ENCODE measurements around the gene UHMK1.
"Not testable (repeated sequence)": the region's sequence is repeated elsewhere in the genome, so short reads cannot be mapped to it uniquely, and the experiment has no call there.

The UHMK1 gene, protein sequence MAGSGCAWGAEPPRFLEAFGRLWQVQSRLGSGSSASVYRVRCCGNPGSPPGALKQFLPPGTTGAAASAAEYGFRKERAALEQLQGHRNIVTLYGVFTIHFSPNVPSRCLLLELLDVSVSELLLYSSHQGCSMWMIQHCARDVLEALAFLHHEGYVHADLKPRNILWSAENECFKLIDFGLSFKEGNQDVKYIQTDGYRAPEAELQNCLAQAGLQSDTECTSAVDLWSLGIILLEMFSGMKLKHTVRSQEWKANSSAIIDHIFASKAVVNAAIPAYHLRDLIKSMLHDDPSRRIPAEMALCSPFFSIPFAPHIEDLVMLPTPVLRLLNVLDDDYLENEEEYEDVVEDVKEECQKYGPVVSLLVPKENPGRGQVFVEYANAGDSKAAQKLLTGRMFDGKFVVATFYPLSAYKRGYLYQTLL

DNA sequence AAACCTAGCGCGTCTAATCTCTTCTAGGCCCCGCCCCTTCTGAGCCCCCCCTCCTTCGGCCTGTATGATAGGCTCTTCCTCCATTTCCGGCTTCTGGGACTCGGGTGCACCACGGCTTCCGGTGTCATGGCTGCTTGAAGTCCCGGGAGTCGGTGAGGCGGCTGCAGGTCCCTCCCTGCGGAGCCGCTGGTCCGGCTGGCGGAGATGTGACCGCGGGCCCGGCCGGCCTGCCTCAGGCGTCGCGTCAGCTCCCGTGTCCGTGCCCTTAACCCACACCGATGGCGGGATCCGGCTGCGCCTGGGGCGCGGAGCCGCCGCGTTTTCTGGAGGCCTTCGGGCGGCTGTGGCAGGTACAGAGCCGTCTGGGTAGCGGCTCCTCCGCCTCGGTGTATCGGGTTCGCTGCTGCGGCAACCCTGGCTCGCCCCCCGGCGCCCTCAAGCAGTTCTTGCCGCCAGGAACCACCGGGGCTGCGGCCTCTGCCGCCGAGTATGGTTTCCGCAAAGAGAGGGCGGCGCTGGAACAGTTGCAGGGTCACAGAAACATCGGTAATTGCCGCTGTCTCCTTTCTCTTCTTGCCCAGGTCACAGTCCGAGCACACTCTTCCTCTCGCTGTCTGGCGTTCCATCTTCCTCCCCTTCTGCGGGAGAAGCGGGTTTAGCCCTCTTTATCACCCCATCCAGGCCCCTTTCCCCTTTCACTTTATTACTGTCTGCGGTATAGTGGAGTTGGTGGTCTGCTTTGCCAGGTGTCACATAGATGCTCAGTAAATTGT lies at the start of gene UHMK1:
Gene UHMK1, plus strand, starts transcription at position 96 of the 773 bp plus-strand sequence. Its CDS starts 183 bp downstream, at position 279.
- peak; percentile 86 for DNase-seq (ENCODE audit: low read depth)

DNA sequence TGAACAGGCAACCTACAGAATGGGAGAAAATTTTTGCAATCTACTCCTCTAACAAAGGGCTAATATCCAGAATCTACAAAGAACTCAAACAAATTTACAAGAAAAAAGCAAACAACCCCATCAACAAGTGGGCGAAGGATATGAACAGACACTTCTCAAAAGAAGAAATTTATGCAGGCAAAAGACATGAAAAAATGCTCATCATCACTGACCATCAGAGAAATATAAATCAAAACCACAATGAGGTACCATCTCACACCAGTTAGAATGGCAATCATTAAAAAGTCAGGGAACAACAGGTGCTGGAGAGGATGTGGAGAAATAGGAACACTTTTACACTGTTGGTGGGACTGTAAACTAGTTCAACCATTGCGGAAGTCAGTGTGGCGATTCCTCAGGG lies 43.3 kb upstream of the UHMK1 start:
- DNase-seq (ENCODE audit: low read depth) = not testable (repeated sequence)

DNA sequence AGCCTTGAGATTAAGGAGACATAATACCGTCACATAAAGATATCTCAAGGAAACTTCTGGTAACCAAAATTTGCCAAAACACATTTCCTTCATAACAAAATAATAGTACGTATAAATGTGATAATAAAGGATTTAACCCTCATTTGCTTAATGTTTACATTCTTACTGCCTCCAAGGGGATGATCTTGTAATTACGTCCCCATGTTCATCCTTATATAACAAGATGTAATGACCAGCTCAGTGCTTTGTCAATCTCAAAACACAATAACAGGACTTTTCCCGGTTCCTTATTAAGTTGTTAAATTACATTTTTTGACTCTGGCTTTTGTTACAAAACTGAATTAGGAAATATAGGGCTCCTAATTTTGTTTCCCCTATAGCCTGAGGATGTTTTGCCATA lies 41.3 kb upstream of the UHMK1 start:
- no peak for DNase-seq (ENCODE audit: low read depth)

DNA sequence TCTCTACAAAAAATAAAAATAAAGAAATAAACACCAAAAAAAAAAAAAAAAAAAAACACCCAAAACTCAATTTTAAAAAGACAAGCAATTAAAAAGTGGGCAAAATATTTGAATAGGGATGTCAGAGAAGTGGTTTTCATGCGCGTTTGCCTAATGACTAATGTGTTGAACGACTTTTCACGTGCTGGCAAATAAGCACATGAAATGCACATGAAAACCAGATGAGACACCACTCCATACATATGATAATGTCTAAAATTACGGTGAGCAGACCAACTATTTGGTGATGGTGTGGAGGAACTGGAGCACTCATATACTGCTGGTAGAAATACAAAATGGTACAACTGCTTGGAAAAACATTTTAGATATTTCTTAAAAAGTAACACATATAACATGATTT lies 39.4 kb upstream of the UHMK1 start:
- DNase-seq (ENCODE audit: low read depth) = no peak

DNA sequence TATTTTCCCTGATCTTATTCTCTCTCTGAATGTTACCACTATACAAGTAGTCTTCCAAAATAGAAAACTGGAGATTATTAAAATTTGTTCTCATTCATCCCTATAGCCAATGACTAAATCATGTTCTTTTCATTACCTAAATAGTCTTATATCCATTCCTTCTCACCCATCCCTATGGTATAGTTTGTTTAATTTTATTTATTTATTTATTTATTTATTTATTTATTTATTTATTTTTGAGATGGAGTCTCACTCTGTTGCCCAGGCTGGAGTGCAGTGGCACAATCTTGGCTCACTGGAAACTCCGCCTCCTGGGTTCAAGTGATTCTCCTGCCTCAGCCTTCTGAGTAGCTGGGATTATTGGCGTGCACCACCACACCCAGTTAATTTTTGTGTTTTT lies 35.2 kb upstream of the UHMK1 start:
- DNase-seq (ENCODE audit: low read depth) = not testable (repeated sequence)

DNA sequence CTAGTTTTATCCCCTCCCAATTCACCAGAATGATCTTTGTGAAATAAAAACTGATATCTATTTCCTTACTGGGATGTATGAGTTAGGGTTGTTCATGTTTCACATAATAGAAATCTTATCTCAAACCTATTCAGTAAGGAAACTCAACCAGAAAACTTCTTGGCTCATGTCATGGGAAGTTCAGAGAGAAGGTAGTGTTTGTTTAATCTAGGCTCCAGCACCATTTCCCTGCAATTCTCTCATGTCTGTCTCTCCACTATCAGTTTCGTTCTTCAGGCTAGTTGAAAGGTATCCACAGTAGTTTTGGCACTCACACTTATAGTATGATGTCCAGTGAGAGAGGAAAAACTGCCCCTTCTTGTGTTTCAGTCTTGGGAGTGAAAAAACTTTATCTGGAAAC lies 34.6 kb upstream of the UHMK1 start:
- no peak for DNase-seq (ENCODE audit: low read depth)

DNA sequence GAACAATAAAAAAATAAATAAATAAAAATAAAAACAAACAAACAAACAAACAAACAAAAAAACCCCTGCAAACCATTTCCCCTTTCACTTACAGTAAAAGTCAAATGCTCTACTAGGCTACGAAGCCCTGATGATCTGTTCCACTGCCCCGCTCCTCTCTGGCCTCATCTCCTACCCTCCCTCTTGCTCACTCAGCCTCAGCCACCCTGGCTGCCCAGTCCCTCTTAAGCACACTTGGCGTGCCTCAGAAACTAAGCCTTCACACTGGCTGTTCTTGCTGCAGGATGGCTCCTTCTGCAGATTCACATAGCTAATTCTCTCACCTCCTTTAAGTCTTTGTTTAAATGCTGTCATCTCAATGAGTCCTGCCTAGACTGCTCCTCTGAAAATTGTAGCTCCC lies 30.8 kb upstream of the UHMK1 start:
- DNase-seq (ENCODE audit: low read depth) = no peak

DNA sequence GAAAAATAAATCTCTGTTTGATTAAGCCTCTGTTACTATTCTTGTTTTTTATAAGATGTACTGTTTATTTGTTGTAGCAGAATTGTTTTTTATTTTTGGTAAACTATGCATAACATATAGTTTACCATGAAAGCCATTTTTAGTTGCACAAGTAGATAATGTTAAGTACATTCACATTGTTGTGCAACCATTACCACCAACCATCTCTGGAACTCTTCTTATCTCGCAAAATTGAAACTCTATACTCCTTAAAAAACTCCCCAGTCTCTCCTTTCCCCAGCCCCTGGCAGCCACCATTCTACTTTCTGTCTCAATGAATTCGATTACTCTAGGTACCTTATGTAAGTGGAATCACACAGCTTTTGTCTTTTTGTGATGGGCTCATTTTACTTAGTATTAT lies 27.4 kb upstream of the UHMK1 start:
- DNase-seq (ENCODE audit: low read depth) = no peak

DNA sequence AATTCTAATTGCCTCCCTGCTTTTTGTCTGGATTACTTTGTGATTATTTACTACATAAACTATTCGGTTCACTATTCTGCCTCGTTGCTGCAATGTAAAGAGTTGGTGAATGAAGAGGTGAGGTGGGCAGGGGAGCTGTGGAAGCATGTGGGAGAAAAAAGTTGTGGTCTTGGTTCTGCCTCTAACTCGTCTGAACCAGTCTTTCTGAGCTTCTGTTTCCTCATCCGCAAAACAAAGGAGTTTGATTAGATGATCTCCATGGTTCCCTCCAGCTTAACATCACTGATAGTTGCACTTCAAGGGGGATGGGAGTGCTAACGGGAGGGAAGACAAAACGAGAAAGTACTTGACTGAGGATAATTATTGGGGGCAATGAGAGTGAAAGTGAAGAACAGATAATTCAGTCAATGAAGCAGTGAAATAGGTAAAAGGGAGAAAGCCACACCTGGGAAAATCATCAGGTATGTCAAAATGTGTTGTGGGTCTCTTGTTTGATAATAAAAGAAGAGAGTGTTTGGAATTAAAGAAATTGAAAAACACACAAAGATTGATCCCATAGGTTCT lies 26.2 kb upstream of the UHMK1 start:
- no peak for DNase-seq (ENCODE audit: low read depth)

DNA sequence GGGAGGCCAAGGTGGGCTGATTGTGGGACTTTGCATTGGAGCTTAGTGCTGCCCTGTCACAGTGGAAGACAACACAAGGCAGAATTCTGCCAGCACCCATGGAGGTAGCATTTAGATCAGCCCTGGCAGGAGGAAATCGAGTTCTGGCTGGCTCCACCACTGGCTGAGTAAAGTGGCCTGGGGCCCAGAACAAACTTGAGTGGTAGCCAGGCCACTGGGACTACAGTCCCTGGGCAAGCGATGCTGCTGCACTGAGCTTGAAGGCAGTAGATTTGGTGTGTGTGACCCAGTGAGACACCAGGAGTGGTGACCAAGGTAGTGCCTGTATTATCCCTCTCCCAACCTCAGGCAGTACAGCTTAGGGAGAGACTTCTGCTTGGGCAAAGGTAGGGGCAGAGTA lies 22.5 kb upstream of the UHMK1 start:
- DNase-seq (ENCODE audit: low read depth) = no peak

DNA sequence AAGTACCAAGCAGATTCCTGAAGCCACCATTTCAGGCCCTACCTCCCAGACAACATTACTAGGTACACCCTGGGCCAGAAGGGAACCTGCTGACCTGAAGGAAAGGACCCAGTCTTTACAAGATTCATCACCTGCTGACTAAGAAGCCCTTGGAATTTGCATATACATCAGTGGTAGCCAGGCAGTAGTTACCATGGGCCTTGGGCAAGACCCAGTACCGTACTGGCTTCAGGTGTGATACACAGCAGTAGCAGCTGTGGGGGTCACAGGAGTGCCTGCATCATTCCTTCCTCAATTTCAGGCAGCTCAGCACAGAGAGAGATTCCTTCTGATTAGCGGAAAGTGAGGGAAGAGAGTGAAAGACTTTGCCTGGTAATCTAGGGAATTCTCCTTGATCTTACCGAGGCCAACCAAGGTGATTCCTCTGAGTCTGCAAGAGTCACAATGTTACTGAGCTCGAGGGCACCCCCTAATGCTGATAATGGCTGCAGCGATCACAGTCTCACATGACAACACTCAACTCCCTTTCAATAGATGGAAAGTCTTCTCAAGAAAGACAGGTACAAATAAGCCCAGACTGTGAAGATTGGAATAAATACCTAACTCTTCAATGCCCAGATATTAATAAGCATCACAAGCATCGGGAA lies 22.0 kb upstream of the UHMK1 start:
- DNase-seq (ENCODE audit: low read depth) = no peak

DNA sequence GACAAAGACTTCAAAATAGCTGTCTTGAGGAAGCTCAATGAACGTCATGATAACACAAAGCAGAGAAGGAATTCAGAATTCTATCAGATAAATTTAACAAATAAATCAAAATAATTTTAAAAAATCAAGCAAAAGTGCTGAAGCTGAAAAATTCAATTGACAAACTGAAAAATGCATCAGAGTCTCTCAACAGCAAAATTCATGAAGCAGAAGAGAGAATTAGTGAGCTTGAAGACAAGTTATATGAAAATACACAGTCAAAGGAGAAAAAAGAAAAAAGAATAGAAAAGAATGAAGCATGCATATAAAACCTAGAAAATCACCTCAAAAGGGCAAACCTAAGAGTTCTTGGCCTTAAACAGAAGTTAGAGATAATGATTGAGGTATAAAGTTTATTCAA lies 21.0 kb upstream of the UHMK1 start:
- DNase-seq (ENCODE audit: low read depth) = no peak

DNA sequence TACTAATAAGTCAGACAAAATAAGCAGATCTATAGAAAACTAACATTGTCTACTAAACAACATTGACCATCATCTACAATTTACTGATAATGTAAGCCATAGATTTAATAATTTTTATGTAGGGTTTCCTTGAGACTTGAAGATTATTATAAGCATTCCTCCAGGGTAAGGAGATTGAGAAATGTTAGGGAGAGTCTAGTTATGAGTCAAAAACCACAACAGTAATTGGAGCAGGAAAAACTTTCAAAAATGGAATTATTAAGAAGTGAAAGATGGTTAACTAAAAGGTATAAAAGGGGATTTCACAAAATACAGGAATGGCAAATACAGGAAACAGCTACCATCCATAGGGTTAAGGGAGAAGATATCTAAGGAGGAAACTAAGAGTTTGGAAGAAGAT lies 12.4 kb upstream of the UHMK1 start:
- DNase-seq (ENCODE audit: low read depth) = no peak

DNA sequence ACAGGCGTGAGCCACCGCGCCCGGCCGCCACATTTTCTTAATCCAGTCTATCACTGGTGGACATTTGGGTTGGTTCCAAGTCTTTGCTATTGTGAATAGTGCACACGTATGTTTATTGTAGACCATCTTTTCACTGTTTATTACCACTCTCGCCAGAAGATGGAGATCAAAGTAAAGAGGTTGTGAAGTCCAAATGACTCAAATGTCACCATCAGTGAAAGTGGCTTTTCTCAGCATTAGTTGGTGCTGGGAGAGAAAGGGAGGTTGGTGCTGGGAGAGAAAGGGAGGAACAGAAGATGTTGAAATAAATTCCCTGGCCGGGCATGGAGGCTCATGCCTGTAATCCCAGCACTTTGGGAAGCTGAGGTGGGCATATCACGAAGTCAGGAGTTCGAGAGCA lies 10.4 kb upstream of the UHMK1 start:
- DNase-seq (ENCODE audit: low read depth) = no peak

DNA sequence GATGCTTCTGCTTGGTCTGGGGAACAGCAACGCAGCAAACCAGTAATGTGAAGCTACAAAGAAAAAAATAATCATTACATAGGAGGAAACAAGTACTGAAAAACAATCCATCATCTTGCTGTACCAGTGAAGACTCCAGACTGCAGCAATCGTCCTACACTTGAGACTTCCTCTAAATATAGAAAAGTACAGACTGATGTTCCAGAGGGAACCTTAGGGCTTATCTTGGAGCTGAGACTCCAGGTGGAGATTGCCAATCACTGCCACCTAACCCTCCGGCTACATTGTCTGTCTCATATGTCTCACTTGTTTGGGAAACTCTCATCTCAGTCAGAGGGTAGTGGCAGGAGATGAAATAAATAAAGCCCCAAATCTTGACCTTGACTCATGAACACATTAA lies 9.4 kb upstream of the UHMK1 start:
- no peak for DNase-seq (ENCODE audit: low read depth)

DNA sequence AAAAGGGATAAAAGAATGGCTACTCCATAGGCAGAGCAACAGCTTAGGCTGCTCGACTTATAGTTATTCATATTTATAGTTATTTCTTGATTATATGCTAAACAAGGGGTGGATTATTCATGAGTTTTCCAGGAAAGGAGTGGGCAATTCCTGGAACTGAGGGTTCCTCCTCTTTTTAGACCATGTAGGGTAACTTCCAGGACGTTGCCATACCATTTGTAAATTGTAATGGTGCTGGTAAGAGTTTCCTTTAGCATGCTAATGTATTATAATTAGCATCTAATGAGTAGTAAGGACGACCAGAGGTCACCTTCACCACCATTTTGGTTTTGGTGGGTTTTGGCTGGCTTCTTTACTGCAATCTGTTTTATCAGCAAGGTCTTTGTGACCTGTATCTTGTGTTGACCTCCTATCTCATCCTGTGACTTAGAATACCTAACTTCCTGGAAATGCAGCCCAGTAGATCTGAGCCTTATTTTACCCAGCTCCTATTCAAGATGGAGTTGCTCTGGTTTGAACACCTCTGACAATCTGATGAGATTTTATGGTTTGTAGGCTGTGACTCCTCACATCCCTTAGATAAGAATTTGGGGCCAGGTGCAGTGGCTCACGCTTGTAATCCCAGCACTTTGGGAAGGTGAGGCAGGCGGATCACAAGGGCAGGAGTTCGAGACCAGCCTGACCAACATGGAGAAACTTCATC lies 1.9 kb upstream of the UHMK1 start:
- DNase-seq (ENCODE audit: low read depth) = not testable (repeated sequence)

DNA sequence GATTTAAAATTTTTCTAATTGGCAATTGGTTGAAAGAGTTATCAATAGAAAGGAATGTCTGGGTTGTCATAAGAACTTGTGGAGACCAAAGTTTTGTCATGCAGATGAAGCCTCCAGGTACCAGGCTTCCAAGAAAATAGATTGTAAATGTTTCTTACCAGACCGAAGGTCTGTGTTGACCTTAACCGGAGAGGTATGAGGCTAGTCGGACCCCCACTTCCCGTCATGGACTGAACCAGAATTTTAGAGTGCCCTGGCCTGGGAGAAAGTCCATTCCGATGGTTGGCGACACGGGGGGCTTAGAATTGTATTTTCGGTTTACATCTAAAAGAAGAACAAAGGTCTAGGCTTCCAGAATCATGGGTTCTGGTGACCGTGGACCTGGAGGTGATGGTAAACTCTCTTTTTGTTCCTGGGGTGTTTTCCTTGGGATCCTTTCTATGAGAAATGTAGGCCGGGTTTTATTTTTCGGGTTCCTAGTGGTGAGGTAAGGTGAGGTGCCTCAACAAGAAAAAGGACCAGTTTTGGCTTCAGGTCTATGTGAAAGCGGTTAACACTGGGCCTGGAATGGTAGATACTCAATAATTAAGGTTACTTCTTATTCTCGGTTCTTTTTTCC lies 405 bp upstream of the UHMK1 start:
- no peak for DNase-seq (ENCODE audit: low read depth)

DNA sequence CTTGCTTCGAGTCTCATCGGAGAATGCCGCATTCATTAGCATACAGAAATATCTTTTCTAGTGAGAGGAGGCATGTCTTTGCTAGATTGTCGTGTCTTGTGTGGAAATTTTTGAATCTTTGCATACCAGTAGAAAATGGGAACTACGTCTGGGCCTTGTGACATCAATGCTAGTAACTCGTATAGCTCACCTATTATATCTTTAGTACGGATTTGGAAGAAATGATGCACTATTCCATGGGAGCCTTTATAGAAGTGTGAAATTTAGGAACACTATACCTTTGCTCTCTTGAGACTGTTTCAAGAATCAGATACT lies 835 bp downstream of the UHMK1 start:
- DNase-seq (ENCODE audit: low read depth) = no peak

DNA sequence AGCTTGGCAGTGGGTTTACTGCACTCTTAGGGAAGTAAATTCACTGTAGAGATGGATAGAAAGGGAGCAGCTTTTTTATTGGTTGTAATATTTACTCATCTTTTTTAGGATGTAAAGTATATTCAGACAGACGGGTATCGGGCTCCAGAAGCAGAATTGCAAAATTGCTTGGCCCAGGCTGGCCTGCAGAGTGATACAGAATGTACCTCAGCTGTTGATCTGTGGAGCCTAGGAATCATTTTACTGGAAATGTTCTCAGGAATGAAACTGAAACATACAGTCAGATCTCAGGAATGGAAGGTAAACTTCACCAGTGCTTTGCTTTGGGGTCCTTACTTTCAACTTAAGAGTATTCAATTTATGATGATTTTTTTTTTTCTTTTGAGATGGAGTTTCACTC lies 3.2 kb downstream of the UHMK1 start:
- no peak for DNase-seq (ENCODE audit: low read depth)

DNA sequence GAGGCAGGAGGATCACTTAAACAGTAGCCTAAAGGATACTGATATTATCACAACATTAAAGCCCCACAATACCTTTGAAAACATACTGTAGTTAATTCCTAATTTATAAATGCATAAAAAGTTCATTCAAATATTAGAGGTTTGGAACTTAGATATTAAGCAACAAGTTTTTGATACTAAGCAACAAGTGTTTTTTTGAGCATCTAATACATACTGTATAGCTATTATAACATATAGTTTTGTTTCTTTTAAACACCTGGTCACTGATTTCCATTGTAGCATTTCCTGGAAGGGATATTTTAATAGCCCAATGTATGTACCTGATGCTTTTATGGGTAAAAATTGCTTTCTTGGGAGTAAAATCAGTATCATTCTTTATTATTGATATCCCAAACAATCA lies 4.5 kb downstream of the UHMK1 start:
- no peak for DNase-seq (ENCODE audit: low read depth)

DNA sequence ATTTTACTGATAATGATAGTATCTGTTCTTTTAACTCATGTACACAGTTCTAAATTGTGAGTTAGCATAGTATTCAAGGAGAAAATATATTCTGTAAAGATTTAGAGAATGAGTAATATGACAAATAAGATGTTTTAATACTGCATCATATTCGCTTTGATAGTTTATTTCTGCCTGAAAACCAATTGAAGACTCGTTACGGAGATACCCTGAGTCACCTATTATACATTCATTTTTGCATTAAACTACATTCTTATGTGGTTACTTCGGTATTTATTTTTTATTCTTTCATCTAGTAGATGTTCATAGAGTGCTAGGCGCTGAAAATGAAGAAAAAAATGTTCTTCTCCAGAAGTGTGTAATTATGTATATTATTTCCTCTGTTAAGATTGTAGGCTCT lies 5.3 kb downstream of the UHMK1 start:
- no peak for DNase-seq (ENCODE audit: low read depth)

DNA sequence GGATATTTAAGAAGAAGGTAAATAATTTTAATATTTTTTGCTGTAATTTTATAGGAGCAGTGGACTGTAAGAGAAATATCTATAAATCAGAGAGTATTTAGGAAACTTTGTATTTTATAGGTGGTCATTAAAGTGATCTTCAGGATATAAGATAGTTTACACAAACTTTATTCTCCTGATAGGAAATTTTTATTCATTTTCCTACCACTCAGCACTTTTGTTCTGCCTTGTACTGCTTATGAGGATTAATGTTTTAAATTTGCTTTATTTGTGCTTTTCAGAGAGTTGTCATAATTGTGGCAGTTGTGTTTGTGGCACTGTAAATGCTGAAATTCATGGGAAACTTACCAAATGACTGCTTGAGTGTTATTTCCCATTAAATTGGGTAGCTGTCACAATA lies 29.7 kb downstream of the UHMK1 start:
- DNase-seq (ENCODE audit: low read depth) = no peak

Measured in T-helper 22 cell (primary cell).